ENCODE results near the gene CWF19L1.

DNA sequence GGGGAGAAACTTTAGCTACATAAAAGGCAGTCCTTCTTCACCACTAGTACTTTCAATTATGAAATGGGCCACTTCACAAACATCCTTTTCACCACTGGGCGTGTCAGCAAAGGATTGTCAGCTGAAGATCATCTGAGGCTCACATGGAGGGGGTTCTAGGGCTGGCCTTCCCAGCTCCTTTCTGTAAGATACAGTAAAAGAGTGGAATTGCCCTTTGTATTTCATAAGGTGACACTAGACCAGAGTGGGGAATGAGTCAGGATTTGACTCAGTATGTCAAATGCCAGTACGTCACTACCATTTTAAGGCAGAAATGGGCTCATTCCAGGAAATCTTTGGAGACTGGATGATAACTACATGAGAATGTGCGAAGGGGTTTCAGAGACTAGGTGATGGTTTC, 40.2 kb upstream of the CWF19L1 start:
- TF ChIP-seq CTCF (IDR thresholded peaks at IDR 0.05) (no peak), POLR2A (IDR thresholded peaks at IDR 0.05) (no peak)
